Measurements from ENCODE around the gene ACR.
"Not testable (repeated sequence)": the region's sequence is repeated elsewhere in the genome, so short reads cannot be mapped to it uniquely, and the experiment has no call there.

The ACR gene

DNA sequence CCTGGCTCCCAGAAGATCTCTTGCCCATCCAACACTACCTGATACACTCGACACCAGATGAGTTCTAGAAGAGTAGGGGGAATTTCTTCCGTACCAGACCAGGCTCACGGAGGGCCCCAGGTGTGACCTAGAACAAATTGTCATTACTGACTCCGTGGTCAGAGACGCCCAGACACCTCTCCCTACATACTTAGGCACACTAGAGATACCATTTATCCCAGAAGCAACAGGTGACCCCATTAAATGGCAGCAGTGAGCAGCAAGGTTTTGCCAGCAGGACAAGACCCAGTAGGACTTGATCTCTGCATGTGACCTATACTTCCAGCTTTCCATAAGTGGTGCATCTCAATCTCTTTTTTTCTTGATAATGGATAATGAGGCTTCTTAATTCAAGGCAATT, 2.7 kb downstream of the ACR start:
- not testable (repeated sequence) for H3K23ac ChIP-seq (ENCODE audit: low read length in 2 of 2); H3K36me3 ChIP-seq (ENCODE audit: control insufficient read depth in 1 of 2, insufficient read depth in 2 of 2, low read depth in 1 of 2, low read length in 2 of 2); H3K9me3 ChIP-seq (ENCODE audit: control insufficient read depth, low read length)

GRCh38 chr22:50744424-50744823, 6.4 kb downstream of the ACR start:
- not testable (repeated sequence) for H3K79me1 ChIP-seq (replicated peaks; ENCODE audit: low read length, poor library complexity, severe bottlenecking); H3K4ac ChIP-seq (ENCODE audit: low read depth in 1 of 2, low read length in 2 of 2); H3K36me3 ChIP-seq (ENCODE audit: control insufficient read depth in 1 of 2, insufficient read depth in 2 of 2, low read depth in 1 of 2, low read length in 2 of 2); H3K9me3 ChIP-seq (ENCODE audit: control insufficient read depth, low read length); H3K23ac ChIP-seq (ENCODE audit: low read length in 2 of 2); H4K8ac ChIP-seq (ENCODE audit: low read length); H2BK15ac ChIP-seq (ENCODE audit: low read depth, poor library complexity, severe bottlenecking); H2BK120ac ChIP-seq (ENCODE audit: low read depth, low read length); H2BK12ac ChIP-seq (ENCODE audit: low read length in 2 of 2); H3K14ac ChIP-seq (ENCODE audit: low read length in 2 of 2); H3K4me1 ChIP-seq (ENCODE audit: control insufficient read depth, insufficient read depth, low read depth, low read length); H3K18ac ChIP-seq (ENCODE audit: low read depth in 1 of 2, low read length in 2 of 2); H2BK5ac ChIP-seq (ENCODE audit: low read depth, low read length, poor library complexity, severe bottlenecking); H4K91ac ChIP-seq (ENCODE audit: low read length); H3K9ac ChIP-seq (ENCODE audit: low read length); H2AFZ ChIP-seq (ENCODE audit: low read depth, low read length); H3K27ac ChIP-seq (ENCODE audit: low read length, poor library complexity, severe bottlenecking); H3K4me3 ChIP-seq (ENCODE audit: insufficient read depth in 1 of 2, low read depth in 1 of 2, low read length in 2 of 2); DNase-seq; H3K4me2 ChIP-seq (ENCODE audit: low read length, poor library complexity, severe bottlenecking); H2AK5ac ChIP-seq (ENCODE audit: low read length, severe bottlenecking)
- peaks cover 6 to 24% of the 10 kb centered on the region in 2 experiments for H3K27me3 ChIP-seq (ENCODE audit: control insufficient read depth in 1 of 2, insufficient read depth in 1 of 2, low read length in 2 of 2)
- 100% methylated on average over 1 of the region's 12 CpGs for WGBS

More for the DNA sequence above, 2.7 kb downstream of the ACR start:
- not testable (repeated sequence) for H3K4me1 ChIP-seq (ENCODE audit: control insufficient read depth, insufficient read depth, low read depth, low read length); H2AFZ ChIP-seq (ENCODE audit: low read depth, low read length); H3K4me2 ChIP-seq (ENCODE audit: low read length, poor library complexity, severe bottlenecking); H3K4me3 ChIP-seq (ENCODE audit: insufficient read depth in 1 of 2, low read depth in 1 of 2, low read length in 2 of 2); H3K9ac ChIP-seq (ENCODE audit: low read length); DNase-seq; H2BK12ac ChIP-seq (ENCODE audit: low read length in 2 of 2); H3K4ac ChIP-seq (ENCODE audit: low read depth in 1 of 2, low read length in 2 of 2); H4K91ac ChIP-seq (ENCODE audit: low read length); H3K79me1 ChIP-seq (replicated peaks; ENCODE audit: low read length, poor library complexity, severe bottlenecking); H2BK15ac ChIP-seq (ENCODE audit: low read depth, poor library complexity, severe bottlenecking); H3K18ac ChIP-seq (ENCODE audit: low read depth in 1 of 2, low read length in 2 of 2); H2BK5ac ChIP-seq (ENCODE audit: low read depth, low read length, poor library complexity, severe bottlenecking); H2BK120ac ChIP-seq (ENCODE audit: low read depth, low read length); H3K14ac ChIP-seq (ENCODE audit: low read length in 2 of 2); H2AK5ac ChIP-seq (ENCODE audit: low read length, severe bottlenecking); H4K8ac ChIP-seq (ENCODE audit: low read length); H3K27ac ChIP-seq (ENCODE audit: low read length, poor library complexity, severe bottlenecking)
- H3K27me3 ChIP-seq (ENCODE audit: control insufficient read depth in 1 of 2, insufficient read depth in 1 of 2, low read length in 2 of 2): peaks cover 36 to 52% of the 10 kb centered on the region in 2 experiments
- 80% methylated on average over 5 of the region's 5 CpGs for WGBS

DNA sequence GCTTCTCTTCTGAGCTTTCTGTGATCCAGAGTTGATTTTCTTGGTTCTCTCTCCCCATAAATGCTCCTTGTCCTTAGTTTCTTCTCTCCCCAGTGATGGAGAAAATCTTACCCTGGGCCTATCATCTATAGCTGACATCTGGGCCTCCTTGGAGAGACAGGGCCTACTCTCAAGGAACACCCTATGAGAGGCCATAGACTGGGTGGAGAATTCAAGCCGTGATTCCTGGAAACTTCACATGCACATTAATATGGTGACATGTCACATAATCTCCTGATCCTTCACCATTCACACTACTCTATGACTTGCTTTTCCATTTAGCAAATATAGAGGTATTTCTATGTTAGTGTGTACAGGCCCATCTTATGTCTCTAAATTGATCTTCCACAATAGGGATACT, 9.5 kb downstream of the ACR start:
- not testable (repeated sequence) for H2BK5ac ChIP-seq (ENCODE audit: low read depth, low read length, poor library complexity, severe bottlenecking); H3K36me3 ChIP-seq (ENCODE audit: control insufficient read depth in 1 of 2, insufficient read depth in 2 of 2, low read depth in 1 of 2, low read length in 2 of 2); DNase-seq; H2BK120ac ChIP-seq (ENCODE audit: low read depth, low read length); H3K23ac ChIP-seq (ENCODE audit: low read length in 2 of 2); H3K4me2 ChIP-seq (ENCODE audit: low read length, poor library complexity, severe bottlenecking); H2AK5ac ChIP-seq (ENCODE audit: low read length, severe bottlenecking); H2BK15ac ChIP-seq (ENCODE audit: low read depth, poor library complexity, severe bottlenecking); H3K18ac ChIP-seq (ENCODE audit: low read depth in 1 of 2, low read length in 2 of 2); H4K91ac ChIP-seq (ENCODE audit: low read length); H3K27ac ChIP-seq (ENCODE audit: low read length, poor library complexity, severe bottlenecking); H3K4ac ChIP-seq (ENCODE audit: low read depth in 1 of 2, low read length in 2 of 2); H4K8ac ChIP-seq (ENCODE audit: low read length); H3K9ac ChIP-seq (ENCODE audit: low read length); H2BK12ac ChIP-seq (ENCODE audit: low read length in 2 of 2); H3K14ac ChIP-seq (ENCODE audit: low read length in 2 of 2); H2AFZ ChIP-seq (ENCODE audit: low read depth, low read length); H3K27me3 ChIP-seq (ENCODE audit: control insufficient read depth in 1 of 2, insufficient read depth in 1 of 2, low read length in 2 of 2); H3K79me1 ChIP-seq (replicated peaks; ENCODE audit: low read length, poor library complexity, severe bottlenecking); H3K4me1 ChIP-seq (ENCODE audit: control insufficient read depth, insufficient read depth, low read depth, low read length); H3K4me3 ChIP-seq (ENCODE audit: insufficient read depth in 1 of 2, low read depth in 1 of 2, low read length in 2 of 2); H3K9me3 ChIP-seq (ENCODE audit: control insufficient read depth, low read length)
- no CpG with 5 or more reads among the region's 1 CpG for WGBS

GRCh38 chr22:50748630-50749029, 10.6 kb downstream of the ACR start:
- not testable (repeated sequence) for H4K8ac ChIP-seq (ENCODE audit: low read length); H3K27me3 ChIP-seq (ENCODE audit: control insufficient read depth in 1 of 2, insufficient read depth in 1 of 2, low read length in 2 of 2); H2AK5ac ChIP-seq (ENCODE audit: low read length, severe bottlenecking); H3K9ac ChIP-seq (ENCODE audit: low read length); H3K9me3 ChIP-seq (ENCODE audit: control insufficient read depth, low read length); H3K4me3 ChIP-seq (ENCODE audit: insufficient read depth in 1 of 2, low read depth in 1 of 2, low read length in 2 of 2); H3K14ac ChIP-seq (ENCODE audit: low read length in 2 of 2); H3K27ac ChIP-seq (ENCODE audit: low read length, poor library complexity, severe bottlenecking); H4K91ac ChIP-seq (ENCODE audit: low read length); H3K36me3 ChIP-seq (ENCODE audit: control insufficient read depth in 1 of 2, insufficient read depth in 2 of 2, low read depth in 1 of 2, low read length in 2 of 2); H3K18ac ChIP-seq (ENCODE audit: low read depth in 1 of 2, low read length in 2 of 2); H2AFZ ChIP-seq (ENCODE audit: low read depth, low read length); H2BK15ac ChIP-seq (ENCODE audit: low read depth, poor library complexity, severe bottlenecking); H3K79me1 ChIP-seq (replicated peaks; ENCODE audit: low read length, poor library complexity, severe bottlenecking); H3K4ac ChIP-seq (ENCODE audit: low read depth in 1 of 2, low read length in 2 of 2); DNase-seq; H2BK5ac ChIP-seq (ENCODE audit: low read depth, low read length, poor library complexity, severe bottlenecking); H2BK12ac ChIP-seq (ENCODE audit: low read length in 2 of 2); H2BK120ac ChIP-seq (ENCODE audit: low read depth, low read length); H3K4me2 ChIP-seq (ENCODE audit: low read length, poor library complexity, severe bottlenecking); H3K4me1 ChIP-seq (ENCODE audit: control insufficient read depth, insufficient read depth, low read depth, low read length); H3K23ac ChIP-seq (ENCODE audit: low read length in 2 of 2)
- WGBS: 89% methylated on average over 10 of the region's 13 CpGs

Data from mesenchymal stem cell (in vitro differentiated cells and primary cell).